ENCODE results near the gene THSD7A. TPM values are rescaled to one million over a fixed set of nuclear protein-coding genes. Genes with fewer than 3 reads are reported as not detected.

The THSD7A gene
- total and polyA plus RNA-seq, 2 of the 8 experiments (the other 6 are each of a cell fraction or from before 2014, with no cell fraction given) = 0.44 to 1.2 TPM

DNA sequence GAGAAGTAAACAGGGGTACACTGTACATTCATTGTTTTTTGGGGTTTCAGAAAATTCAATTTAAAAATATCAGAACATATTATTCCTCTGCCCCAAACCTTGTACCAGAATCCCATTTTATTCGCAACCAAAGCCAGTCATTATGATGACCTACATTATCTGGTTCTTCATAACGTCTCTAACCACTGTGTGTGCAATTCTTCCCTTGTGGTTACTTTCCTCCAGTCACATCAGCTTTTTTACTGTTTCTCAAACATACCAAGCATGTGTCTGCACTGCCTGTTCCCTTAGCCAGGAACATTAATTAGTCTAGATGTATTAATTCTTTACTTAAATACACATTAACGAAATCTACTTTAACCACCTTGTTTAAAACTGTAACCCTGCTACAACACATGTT, 64.8 kb downstream of the THSD7A start (continued):
- TF ChIP-seq, protein P1, sequence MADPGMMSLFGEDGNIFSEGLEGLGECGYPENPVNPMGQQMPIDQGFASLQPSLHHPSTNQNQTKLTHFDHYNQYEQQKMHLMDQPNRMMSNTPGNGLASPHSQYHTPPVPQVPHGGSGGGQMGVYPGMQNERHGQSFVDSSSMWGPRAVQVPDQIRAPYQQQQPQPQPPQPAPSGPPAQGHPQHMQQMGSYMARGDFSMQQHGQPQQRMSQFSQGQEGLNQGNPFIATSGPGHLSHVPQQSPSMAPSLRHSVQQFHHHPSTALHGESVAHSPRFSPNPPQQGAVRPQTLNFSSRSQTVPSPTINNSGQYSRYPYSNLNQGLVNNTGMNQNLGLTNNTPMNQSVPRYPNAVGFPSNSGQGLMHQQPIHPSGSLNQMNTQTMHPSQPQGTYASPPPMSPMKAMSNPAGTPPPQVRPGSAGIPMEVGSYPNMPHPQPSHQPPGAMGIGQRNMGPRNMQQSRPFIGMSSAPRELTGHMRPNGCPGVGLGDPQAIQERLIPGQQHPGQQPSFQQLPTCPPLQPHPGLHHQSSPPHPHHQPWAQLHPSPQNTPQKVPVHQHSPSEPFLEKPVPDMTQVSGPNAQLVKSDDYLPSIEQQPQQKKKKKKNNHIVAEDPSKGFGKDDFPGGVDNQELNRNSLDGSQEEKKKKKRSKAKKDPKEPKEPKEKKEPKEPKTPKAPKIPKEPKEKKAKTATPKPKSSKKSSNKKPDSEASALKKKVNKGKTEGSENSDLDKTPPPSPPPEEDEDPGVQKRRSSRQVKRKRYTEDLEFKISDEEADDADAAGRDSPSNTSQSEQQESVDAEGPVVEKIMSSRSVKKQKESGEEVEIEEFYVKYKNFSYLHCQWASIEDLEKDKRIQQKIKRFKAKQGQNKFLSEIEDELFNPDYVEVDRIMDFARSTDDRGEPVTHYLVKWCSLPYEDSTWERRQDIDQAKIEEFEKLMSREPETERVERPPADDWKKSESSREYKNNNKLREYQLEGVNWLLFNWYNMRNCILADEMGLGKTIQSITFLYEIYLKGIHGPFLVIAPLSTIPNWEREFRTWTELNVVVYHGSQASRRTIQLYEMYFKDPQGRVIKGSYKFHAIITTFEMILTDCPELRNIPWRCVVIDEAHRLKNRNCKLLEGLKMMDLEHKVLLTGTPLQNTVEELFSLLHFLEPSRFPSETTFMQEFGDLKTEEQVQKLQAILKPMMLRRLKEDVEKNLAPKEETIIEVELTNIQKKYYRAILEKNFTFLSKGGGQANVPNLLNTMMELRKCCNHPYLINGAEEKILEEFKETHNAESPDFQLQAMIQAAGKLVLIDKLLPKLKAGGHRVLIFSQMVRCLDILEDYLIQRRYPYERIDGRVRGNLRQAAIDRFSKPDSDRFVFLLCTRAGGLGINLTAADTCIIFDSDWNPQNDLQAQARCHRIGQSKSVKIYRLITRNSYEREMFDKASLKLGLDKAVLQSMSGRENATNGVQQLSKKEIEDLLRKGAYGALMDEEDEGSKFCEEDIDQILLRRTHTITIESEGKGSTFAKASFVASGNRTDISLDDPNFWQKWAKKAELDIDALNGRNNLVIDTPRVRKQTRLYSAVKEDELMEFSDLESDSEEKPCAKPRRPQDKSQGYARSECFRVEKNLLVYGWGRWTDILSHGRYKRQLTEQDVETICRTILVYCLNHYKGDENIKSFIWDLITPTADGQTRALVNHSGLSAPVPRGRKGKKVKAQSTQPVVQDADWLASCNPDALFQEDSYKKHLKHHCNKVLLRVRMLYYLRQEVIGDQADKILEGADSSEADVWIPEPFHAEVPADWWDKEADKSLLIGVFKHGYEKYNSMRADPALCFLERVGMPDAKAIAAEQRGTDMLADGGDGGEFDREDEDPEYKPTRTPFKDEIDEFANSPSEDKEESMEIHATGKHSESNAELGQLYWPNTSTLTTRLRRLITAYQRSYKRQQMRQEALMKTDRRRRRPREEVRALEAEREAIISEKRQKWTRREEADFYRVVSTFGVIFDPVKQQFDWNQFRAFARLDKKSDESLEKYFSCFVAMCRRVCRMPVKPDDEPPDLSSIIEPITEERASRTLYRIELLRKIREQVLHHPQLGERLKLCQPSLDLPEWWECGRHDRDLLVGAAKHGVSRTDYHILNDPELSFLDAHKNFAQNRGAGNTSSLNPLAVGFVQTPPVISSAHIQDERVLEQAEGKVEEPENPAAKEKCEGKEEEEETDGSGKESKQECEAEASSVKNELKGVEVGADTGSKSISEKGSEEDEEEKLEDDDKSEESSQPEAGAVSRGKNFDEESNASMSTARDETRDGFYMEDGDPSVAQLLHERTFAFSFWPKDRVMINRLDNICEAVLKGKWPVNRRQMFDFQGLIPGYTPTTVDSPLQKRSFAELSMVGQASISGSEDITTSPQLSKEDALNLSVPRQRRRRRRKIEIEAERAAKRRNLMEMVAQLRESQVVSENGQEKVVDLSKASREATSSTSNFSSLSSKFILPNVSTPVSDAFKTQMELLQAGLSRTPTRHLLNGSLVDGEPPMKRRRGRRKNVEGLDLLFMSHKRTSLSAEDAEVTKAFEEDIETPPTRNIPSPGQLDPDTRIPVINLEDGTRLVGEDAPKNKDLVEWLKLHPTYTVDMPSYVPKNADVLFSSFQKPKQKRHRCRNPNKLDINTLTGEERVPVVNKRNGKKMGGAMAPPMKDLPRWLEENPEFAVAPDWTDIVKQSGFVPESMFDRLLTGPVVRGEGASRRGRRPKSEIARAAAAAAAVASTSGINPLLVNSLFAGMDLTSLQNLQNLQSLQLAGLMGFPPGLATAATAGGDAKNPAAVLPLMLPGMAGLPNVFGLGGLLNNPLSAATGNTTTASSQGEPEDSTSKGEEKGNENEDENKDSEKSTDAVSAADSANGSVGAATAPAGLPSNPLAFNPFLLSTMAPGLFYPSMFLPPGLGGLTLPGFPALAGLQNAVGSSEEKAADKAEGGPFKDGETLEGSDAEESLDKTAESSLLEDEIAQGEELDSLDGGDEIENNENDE (IDR thresholded peaks at IDR 0.05; ENCODE audit: insufficient replicate concordance, low read length) = no peak
- TF ChIP-seq CHD2 (IDR thresholded peaks at IDR 0.05; ENCODE audit: low read length) (no peak), SP2 (IDR thresholded peaks at IDR 0.05; ENCODE audit: low read length) (no peak), RNF2 (IDR thresholded peaks at IDR 0.05; ENCODE audit: borderline replicate concordance, low read depth, low read length, missing control alignments, poor library complexity, severe bottlenecking) (no peak), ASH2L (IDR thresholded peaks at IDR 0.05; ENCODE audit: low read length) (no peak), NANOG (IDR thresholded peaks at IDR 0.05; ENCODE audit: insufficient read depth, low read depth, low read length, poor library complexity, severe bottlenecking) (no peak), RAD21 (IDR thresholded peaks at IDR 0.05 in 1 of 2, conservative IDR thresholded peaks at IDR 0.05 in 1 of 2; ENCODE audit: low read depth in 2 of 2, low read length in 2 of 2) (no peak), PHF8 (conservative IDR thresholded peaks at IDR 0.05; ENCODE audit: low read depth, low read length) (no peak)
- TF ChIP-seq, protein P2, sequence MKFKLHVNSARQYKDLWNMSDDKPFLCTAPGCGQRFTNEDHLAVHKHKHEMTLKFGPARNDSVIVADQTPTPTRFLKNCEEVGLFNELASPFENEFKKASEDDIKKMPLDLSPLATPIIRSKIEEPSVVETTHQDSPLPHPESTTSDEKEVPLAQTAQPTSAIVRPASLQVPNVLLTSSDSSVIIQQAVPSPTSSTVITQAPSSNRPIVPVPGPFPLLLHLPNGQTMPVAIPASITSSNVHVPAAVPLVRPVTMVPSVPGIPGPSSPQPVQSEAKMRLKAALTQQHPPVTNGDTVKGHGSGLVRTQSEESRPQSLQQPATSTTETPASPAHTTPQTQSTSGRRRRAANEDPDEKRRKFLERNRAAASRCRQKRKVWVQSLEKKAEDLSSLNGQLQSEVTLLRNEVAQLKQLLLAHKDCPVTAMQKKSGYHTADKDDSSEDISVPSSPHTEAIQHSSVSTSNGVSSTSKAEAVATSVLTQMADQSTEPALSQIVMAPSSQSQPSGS (IDR thresholded peaks at IDR 0.05; ENCODE audit: low read length) = no peak

Measured in H1 (cell line).